Measurements from ENCODE around the gene ARHGEF12.

ARHGEF12 gene

DNA sequence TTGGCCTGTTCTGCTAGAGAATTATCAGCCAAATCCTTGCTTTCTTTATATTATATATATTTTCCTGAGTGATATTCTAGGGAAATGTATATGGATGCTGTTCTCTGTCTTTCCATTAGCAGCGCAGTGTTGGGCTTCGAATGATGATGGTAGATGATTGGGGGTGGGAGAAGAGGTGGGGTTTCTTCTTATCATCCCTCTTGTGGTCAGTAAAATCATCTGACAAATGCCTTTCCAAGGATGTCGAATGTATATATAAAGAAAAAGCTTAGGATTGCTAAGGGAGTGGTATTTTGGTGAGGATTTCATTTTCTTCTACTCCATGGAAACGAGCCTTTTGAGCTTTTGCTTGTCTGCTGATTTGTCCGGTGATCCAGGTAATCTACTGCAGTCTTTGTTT is 48.9 kb downstream of the ARHGEF12 start:
- H3K4me3 ChIP-seq (ENCODE audit: low read depth, low read length): no peak overlapping the region
- TF ChIP-seq, protein P1, sequence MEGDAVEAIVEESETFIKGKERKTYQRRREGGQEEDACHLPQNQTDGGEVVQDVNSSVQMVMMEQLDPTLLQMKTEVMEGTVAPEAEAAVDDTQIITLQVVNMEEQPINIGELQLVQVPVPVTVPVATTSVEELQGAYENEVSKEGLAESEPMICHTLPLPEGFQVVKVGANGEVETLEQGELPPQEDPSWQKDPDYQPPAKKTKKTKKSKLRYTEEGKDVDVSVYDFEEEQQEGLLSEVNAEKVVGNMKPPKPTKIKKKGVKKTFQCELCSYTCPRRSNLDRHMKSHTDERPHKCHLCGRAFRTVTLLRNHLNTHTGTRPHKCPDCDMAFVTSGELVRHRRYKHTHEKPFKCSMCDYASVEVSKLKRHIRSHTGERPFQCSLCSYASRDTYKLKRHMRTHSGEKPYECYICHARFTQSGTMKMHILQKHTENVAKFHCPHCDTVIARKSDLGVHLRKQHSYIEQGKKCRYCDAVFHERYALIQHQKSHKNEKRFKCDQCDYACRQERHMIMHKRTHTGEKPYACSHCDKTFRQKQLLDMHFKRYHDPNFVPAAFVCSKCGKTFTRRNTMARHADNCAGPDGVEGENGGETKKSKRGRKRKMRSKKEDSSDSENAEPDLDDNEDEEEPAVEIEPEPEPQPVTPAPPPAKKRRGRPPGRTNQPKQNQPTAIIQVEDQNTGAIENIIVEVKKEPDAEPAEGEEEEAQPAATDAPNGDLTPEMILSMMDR (IDR thresholded peaks at IDR 0.05; ENCODE audit: borderline replicate concordance, insufficient read depth, low read depth, low read length): no peak

DNA sequence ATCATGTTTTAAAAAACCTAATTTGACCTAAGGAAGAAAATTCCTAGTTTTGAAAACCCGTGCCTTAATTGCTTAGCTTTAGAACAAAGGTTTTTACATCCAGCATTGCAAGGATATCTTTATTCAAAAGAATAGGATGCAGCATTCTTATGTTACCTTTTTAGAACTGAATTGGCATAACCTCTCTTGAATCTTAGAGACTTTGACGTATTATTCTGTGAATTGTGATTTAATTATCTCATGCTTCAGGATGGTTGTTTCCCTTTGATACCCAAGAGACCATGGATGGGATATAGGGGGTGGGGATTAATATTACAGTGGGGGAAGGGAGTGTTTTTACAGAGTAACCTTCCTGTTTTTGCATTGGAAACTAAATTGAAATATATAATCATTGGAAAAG is 49.4 kb downstream of the ARHGEF12 start:
- TF ChIP-seq, protein P1 (IDR thresholded peaks at IDR 0.05; ENCODE audit: borderline replicate concordance, insufficient read depth, low read depth, low read length): no peak
- H3K4me3 ChIP-seq (ENCODE audit: low read depth, low read length): no peak overlapping the region

DNA sequence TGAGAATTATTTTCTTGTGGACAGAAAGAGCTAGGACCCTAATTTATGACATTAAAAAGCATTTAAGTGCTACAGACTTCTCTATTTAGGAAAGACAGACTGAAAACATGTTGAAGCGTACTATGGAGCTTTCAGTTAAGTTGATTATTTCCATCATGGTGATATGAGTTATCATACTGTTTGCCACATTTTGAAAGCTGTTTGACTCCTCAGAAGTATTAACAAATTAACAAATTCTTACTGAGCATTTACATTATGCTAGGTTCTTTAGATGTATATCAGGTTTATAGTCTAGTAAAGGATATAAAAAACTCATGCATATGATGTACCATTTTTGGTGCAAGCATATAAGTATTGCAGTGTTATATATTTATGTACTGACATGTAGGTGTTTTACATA is 50.1 kb downstream of the ARHGEF12 start:
- TF ChIP-seq, protein P1 (IDR thresholded peaks at IDR 0.05; ENCODE audit: borderline replicate concordance, insufficient read depth, low read depth, low read length): no peak

DNA sequence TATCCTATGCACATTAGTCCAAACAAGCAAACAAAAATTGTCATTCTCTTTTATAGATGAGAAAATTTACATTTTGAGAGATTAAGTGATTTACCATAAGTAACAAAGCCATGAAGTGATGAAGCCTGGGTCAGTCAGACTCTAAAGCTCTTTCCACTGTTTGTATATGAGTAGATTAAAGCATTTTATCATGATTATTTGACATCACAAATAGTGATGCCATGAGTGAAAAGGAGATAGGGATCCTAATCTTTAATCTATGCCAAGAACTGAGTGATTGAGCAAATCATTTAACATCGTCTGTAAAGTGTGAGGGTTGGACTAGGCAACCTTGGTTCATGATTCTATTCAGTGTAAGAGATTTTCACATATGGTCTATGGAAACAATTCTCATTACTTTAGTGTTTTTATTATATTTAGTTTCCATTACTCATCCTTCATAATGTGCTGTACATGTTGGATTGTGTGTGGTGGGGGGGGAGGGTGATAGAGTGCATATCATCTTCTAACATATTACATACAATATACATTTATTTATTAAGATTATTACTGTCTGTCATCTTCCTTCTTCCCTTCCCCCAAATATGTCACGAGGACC is 50.7 kb downstream of the ARHGEF12 start:
- TF ChIP-seq, protein P1 (IDR thresholded peaks at IDR 0.05; ENCODE audit: borderline replicate concordance, insufficient read depth, low read depth, low read length): no peak
- H3K4me3 ChIP-seq (ENCODE audit: low read depth, low read length): no peak overlapping the region

More for the DNA sequence above, 50.1 kb downstream of the ARHGEF12 start:
- no peak overlapping the region for H3K4me3 ChIP-seq (ENCODE audit: low read depth, low read length)

DNA sequence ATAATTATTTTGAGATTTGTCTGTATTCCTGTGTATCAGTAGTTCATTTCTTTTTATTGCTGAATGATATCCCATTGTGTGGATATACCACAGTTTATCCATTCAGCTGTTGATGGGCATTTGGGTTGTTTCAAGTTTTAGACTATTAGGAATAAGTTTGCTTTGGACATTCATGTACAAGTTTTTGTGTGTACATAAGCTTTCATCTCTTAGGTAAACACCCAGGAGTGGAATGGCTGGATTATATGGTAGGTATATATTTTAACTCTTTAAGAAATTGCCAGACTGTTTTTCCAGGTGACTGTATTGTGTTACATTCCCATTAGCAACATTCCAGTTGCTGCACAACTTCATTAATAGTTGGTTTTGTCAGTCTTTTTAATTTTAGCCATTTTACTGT is 52.0 kb downstream of the ARHGEF12 start:
- H3K4me3 ChIP-seq (ENCODE audit: low read depth, low read length): no peak overlapping the region
- TF ChIP-seq, protein P1 (IDR thresholded peaks at IDR 0.05; ENCODE audit: borderline replicate concordance, insufficient read depth, low read depth, low read length): no peak

DNA sequence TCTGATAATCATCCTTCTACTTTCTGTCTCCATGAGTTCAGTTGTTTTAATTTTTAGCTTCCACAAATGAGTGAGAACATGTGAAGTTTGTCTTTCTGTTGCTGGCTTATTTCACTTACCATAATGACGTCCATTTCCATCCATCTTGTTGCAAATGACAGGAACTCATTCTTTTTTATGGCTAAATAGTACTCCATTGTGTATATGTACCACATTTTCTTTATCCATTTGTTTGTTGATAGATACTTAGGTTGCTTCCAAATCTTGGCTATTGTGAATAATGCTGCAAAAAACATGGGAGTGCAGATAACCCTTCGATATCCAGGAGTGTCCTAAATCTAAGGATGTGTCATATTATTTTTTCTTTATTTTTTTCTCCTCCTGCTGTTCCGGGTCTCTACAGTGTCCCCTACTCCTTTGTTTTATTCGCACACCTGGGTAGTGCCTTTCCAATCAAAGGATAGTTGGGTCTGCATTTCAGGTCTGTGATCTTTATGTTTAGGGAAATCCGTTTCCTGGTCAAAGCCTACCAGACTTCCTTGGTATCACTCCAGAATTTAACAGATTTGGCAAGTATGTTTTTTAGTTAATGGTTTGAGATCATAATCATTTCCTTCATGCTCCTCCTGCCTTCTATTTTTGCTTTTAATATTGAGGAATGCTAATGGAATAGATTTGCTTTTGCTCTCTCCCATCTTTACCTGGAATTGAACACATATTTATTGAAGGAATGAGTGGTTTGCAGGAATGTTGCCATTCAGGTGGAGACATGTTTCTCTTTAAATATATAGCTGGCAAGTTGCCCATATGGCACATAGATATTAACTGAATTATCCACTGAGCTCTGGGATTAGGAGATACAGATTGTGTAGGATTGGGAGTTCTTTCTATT is 53.7 kb downstream of the ARHGEF12 start:
- TF ChIP-seq, protein P1 (IDR thresholded peaks at IDR 0.05; ENCODE audit: borderline replicate concordance, insufficient read depth, low read depth, low read length): no peak

DNA sequence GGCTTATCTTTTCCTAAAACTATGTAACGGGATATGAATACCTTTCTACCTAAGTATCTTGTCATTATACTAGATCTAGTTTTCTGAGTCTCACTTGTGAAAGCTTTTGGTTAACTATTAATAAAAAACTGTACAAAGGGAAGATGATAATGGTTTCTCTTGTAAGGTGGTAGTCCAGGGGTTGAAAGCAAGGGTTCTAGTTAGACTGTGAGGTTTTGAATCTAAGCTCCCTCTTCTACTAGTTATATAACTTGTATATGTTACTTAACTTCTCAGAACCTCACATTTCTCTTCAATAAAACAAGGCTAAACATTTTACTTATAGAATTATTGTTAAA is 54.3 kb downstream of the ARHGEF12 start:
- TF ChIP-seq, protein P1 (IDR thresholded peaks at IDR 0.05; ENCODE audit: borderline replicate concordance, insufficient read depth, low read depth, low read length): no peak
- no peak overlapping the region for H3K4me3 ChIP-seq (ENCODE audit: low read depth, low read length)

More for the DNA sequence above, 53.7 kb downstream of the ARHGEF12 start:
- no peak overlapping the region for H3K4me3 ChIP-seq (ENCODE audit: low read depth, low read length)

All from GM12875 (cell line).